GM12891 (cell line): Measurements from ENCODE around the gene OR52D1.

ENCODE experiments used
- POLR2A ChIP-seq: IDR thresholded peaks from 2 replicates; pipeline ENCODE4 v1.6.1; 2011; ENCODE audit warnings: low read depth, low read length, control low read depth
- POLR2AphosphoS5 ChIP-seq: IDR thresholded peaks from 2 replicates; pipeline ENCODE4 v1.6.1; 2011; ENCODE audit warnings: low read depth, low read length, control low read depth
- SPI1 ChIP-seq: IDR thresholded peaks from 2 replicates; pipeline ENCODE4 v1.6.1; 2011; ENCODE audit warnings: low read depth, low read length, control low read depth
- TAF1 ChIP-seq: IDR thresholded peaks from 2 replicates; pipeline ENCODE4 v1.6.1; 2011; ENCODE audit warnings: low read depth, low read length, control low read depth

- TF ChIP-seq POLR2A (no peak), POLR2AphosphoS5 (no peak), TAF1 (no peak), SPI1 (no peak)
These were observed 39.5 kb upstream of the OR52D1 start, which contains the start of gene OR51I2 for GRCh38 chr11:5449023-5449422.
